K562 (cell line): ENCODE data around the gene RREB1. TPM values are rescaled to one million over a fixed set of nuclear protein-coding genes. Genes with fewer than 3 reads are reported as not detected.

ENCODE experiments used
- FOXA1 ChIP-seq: fragments of 450-650 bp; IDR thresholded peaks from 2 replicates; pipeline ENCODE4 v1.6.1; 2016; ENCODE audit warnings: mild to moderate bottlenecking, borderline replicate concordance
- HIVEP1 ChIP-seq: fragments of 250-450 bp; sonication (Bioruptor Pico); IDR thresholded peaks from 2 replicates; pipeline ENCODE4 v1.4.0; 2020; ENCODE audit warnings: mild to moderate bottlenecking
- JUN ChIP-seq, 2 experiments: sonication (generic) in 1 of 2; formaldehyde crosslinking in 1 of 2; IDR thresholded peaks; 2 replicates each; pipeline versions ENCODE4 v1.6.1 to v1.8.0; 2012 to 2022; ENCODE audit warnings: borderline replicate concordance in 2 of 2, mild to moderate bottlenecking in 2 of 2, improper control_type of control experiment in 1 of 2, low read depth in 1 of 2, low read length in 1 of 2, missing genetic modification reagents in 1 of 2
- NBN ChIP-seq: fragments of 450-650 bp; IDR thresholded peaks from 2 replicates; pipeline ENCODE4 v1.6.1; 2016; ENCODE audit warnings: low read depth, mild to moderate bottlenecking
- NFIC ChIP-seq: fragments of 450-650 bp; IDR thresholded peaks from 2 replicates; pipeline ENCODE4 v1.6.1; 2017; ENCODE audit warnings: mild to moderate bottlenecking, inconsistent platforms
- NFRKB ChIP-seq: fragments of 450-650 bp; IDR thresholded peaks from 2 replicates; pipeline ENCODE4 v1.6.1; 2016; ENCODE audit warnings: low read depth
- PRMT5 ChIP-seq: sonication (generic); formaldehyde crosslinking; IDR thresholded peaks from 2 replicates; pipeline ENCODE4 v1.5.0; 2020; ENCODE audit warnings: missing genetic modification reagents
- PTTG1 ChIP-seq: fragments of 450-650 bp; IDR thresholded peaks from 2 replicates; pipeline ENCODE4 v1.6.1; 2016; ENCODE audit warnings: low read depth, mild to moderate bottlenecking, missing genetic modification characterization, missing compliant biosample characterization
- TAF9B ChIP-seq: fragments of 450-650 bp; IDR thresholded peaks from 2 replicates; pipeline ENCODE4 v1.6.1; 2018; ENCODE audit warnings: mild to moderate bottlenecking; ENCODE audit not compliant: partially characterized antibody
- TOE1 ChIP-seq, 2 experiments: fragments of 450-650 bp in 1 of 2; sonication (generic) in 1 of 2; formaldehyde crosslinking in 1 of 2; IDR thresholded peaks; 2 replicates each; pipeline versions ENCODE4 v1.7.1 to v1.8.0; 2016 to 2022; ENCODE audit warnings: borderline replicate concordance in 2 of 2, mild to moderate bottlenecking in 2 of 2, antibody characterized with exemption in 1 of 2, inconsistent platforms in 1 of 2, low read depth in 1 of 2, missing genetic modification reagents in 1 of 2, moderate library complexity in 1 of 2
- ZNF384 ChIP-seq: IDR thresholded peaks from 2 replicates; pipeline ENCODE4 v1.6.1; 2012; ENCODE audit warnings: low read depth, low read length, improper control_type of control experiment
- ZNF778 ChIP-seq: fragments of 450-650 bp; formaldehyde crosslinking; IDR thresholded peaks from 2 replicates; pipeline ENCODE4 v1.4.0; 2020; ENCODE audit warnings: mild to moderate bottlenecking, moderate library complexity
- polyA plus RNA-seq, 8 experiments: library from polyadenylated mRNA; depleted of rRNA in 4 of 8; stranded (reverse) in 5 of 8; unstranded in 3 of 8; fragments of >200 nt; fragmentation: Nextera tagmentation in 2 of 8; fragmentation: Illumina TruSeq in 1 of 8; extraction: Ambion mirVana in 2 of 8; extraction: Trizol in 1 of 8; gene quantifications; 2 replicates each; pipeline versions ENCODE4 v1.2.1 to v1.2.3, GENCODE V29; 2011 to 2014; ENCODE audit warnings: inconsistent platforms in 1 of 8, missing spikeins in 1 of 8
- total RNA-seq, 7 experiments: library from RNA; depleted of rRNA in 6 of 7; stranded (reverse); fragments of >200 nt in 6 of 7; fragmentation: Illumina TruSeq in 2 of 7; extraction: Trizol in 2 of 7; gene quantifications; 2 replicates each; pipeline versions ENCODE4 v1.2.1 to v1.2.3, GENCODE V29; 2011 to 2021; ENCODE audit warnings: low replicate concordance in 1 of 7
- TF ChIP-seq, protein P1 (sequence below): fragments of 450-650 bp; IDR thresholded peaks from 2 replicates; pipeline ENCODE4 v1.6.1; 2016; ENCODE audit warnings: low read depth, mild to moderate bottlenecking, moderate library complexity
- TF ChIP-seq, protein P2 (sequence below), 2 experiments: fragments of 450-650 bp; IDR thresholded peaks; 2 replicates each; pipeline ENCODE4 v1.6.1; 2016; ENCODE audit warnings: mild to moderate bottlenecking in 2 of 2, borderline replicate concordance in 1 of 2, low read depth in 1 of 2, moderate library complexity in 1 of 2
- TF ChIP-seq, protein P3 (sequence below): fragments of 250-450 bp; sonication (Bioruptor Pico); IDR thresholded peaks from 2 replicates; pipeline ENCODE4 v1.4.0; 2020

Gene RREB1
- total and polyA plus RNA-seq, 9 of the 15 experiments (the other 6 are each of a cell fraction or from before 2014, with no cell fraction given), result 3.3 to 64.2 (median 19.3) TPM

DNA sequence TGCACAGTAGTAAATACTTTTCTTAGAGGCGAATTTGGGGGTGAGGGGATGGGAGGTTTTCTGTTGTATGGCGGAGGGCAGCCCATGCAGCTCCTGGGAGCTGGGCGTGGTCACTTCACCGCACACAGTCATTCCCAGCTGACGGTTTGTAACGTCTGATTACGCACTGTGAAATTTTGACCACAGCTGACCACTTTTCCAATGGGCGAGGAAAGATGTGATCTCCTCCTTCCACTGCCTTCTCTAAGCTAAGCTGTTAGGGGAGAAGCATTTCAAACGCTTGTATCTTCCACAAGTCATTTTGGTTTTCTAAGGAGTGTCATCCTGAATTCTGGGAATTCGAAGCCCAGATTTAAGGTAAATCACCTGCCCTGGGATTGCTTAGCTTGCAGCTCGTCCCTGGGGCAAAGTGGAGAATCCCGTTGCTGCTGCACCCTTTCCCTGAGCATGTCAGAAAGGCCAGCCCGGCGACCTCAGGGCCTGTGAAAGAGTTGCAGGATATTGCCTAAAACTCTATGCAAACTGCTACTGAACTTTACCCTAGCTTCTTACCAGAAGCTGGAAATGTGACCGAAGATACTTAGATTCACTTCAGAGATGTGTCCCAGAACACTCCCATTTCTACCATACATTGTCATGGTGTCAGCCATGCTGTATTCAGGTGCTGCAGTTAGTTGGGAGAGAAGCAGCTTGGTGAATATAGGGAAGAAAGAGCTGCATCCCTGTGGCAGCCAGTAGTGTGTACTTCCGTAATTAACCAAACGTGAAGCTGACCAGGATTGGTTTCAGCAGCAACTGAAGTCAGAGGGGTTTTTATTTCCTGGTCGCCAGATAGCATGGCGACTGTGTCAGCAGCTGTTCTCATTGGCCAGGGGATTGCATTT, 58.9 kb downstream of the RREB1 start (continued):
- TF ChIP-seq HIVEP1 (CRISPR knock-in tag), result 0 out of 2 replicates have a peak, but pooled peaks have one; percentile 52
- no peak for TF ChIP-seq ZNF778 (CRISPR knock-in tag)
- peak; percentile 91 for TF ChIP-seq JUN (IDR thresholded peaks at IDR 0.05; ENCODE audit: borderline replicate concordance, low read depth, low read length)
- TF ChIP-seq JUN (CRISPR knock-in tag; IDR thresholded peaks at IDR 0.05; ENCODE audit: borderline replicate concordance), result peak; percentile 63; the same call in 1 of the 2 replicates
- TF ChIP-seq PRMT5, result no peak
- 0 out of 2 replicates have a peak, but pooled peaks have one; percentile 89 for TF ChIP-seq NBN
- TF ChIP-seq ZNF384, result no peak
- TF ChIP-seq, protein P1, sequence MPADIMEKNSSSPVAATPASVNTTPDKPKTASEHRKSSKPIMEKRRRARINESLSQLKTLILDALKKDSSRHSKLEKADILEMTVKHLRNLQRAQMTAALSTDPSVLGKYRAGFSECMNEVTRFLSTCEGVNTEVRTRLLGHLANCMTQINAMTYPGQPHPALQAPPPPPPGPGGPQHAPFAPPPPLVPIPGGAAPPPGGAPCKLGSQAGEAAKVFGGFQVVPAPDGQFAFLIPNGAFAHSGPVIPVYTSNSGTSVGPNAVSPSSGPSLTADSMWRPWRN, result peak; percentile 46; the same call in 1 of the 2 replicates
- no peak for TF ChIP-seq FOXA1
- TF ChIP-seq, protein P2, sequence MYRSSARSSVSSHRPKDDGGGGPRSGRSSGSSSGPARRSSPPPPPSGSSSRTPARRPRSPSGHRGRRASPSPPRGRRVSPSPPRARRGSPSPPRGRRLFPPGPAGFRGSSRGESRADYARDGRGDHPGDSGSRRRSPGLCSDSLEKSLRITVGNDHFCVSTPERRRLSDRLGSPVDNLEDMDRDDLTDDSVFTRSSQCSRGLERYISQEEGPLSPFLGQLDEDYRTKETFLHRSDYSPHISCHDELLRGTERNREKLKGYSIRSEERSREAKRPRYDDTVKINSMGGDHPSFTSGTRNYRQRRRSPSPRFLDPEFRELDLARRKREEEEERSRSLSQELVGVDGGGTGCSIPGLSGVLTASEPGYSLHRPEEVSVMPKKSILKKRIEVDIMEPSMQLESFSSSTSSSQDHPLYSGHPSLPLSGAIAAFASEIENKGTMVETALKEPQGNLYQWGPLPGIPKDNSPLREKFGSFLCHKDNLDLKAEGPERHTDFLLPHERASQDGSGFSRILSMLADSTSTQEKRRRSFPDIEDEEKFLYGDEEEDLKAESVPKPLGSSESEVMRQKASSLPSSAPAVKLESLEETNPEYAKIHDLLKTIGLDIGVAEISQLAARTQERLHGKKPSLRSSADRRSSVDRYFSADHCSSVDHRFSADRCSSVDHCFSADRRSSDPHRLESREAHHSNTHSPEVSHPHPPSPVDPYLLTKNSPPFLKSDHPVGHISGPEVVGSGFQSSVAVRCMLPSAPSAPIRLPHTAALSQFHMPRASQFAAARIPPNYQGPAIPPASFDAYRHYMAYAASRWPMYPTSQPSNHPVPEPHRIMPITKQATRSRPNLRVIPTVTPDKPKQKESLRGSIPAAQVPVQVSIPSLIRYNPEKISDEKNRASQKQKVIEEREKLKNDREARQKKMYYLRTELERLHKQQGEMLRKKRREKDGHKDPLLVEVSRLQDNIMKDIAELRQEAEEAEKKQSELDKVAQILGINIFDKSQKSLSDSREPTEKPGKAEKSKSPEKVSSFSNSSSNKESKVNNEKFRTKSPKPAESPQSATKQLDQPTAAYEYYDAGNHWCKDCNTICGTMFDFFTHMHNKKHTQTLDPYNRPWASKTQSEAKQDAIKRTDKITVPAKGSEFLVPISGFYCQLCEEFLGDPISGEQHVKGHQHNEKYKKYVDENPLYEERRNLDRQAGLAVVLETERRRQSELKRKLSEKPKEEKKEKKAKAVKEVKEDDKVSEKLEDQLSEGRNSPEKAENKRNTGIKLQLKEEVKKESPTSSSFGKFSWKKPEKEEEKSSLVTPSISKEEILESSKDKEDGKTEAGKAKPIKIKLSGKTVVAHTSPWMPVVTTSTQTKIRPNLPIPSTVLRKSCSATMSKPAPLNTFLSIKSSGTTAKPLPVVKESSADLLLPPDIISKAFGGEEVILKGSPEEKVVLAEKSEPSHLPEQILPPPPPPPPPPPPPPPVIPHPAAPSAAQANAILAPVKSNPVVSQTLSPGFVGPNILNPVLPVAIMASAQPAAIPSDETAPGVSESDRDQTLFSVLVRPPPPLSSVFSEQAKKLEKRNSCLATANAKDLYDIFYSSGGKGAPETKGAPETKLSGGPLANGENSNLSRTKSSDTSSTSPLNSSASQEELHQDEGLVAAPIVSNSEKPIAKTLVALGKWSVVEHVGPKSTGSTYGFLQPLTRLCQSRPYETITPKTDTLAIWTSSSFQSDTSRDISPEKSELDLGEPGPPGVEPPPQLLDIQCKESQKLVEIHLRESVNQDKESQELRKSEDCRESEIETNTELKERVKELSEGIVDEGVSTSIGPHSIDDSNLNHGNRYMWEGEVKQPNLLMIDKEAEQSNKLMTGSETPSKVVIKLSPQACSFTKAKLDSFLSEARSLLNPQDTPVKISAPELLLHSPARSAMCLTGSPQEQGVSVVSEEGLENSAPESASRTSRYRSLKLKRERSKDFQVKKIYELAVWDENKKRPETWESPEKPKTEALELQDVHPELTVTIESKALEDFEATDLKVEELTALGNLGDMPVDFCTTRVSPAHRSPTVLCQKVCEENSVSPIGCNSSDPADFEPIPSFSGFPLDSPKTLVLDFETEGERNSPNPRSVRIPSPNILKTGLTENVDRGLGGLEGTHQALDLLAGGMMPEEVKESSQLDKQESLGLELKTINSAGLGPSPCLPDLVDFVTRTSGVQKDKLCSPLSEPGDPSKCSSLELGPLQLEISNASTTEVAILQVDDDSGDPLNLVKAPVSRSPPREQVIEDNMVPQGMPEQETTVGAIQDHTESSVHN (IDR thresholded peaks at IDR 0.05; ENCODE audit: borderline replicate concordance in 1 of 2, low read depth in 1 of 2), result peak in 1 of 2 experiments; percentile 98; a peak in 2 of 4 replicates
- peak; percentile 82 for TF ChIP-seq PTTG1 (tag)
- TF ChIP-seq, protein P3, sequence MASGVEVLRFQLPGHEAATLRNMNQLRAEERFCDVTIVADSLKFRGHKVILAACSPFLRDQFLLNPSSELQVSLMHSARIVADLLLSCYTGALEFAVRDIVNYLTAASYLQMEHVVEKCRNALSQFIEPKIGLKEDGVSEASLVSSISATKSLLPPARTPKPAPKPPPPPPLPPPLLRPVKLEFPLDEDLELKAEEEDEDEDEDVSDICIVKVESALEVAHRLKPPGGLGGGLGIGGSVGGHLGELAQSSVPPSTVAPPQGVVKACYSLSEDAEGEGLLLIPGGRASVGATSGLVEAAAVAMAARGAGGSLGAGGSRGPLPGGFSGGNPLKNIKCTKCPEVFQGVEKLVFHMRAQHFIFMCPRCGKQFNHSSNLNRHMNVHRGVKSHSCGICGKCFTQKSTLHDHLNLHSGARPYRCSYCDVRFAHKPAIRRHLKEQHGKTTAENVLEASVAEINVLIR (CRISPR knock-in tag), result peak; percentile 62
- TF ChIP-seq NFIC, result peak; percentile 28
- 0 out of 2 replicates have a peak, but pooled peaks have one; percentile 26 for TF ChIP-seq TOE1 (IDR thresholded peaks at IDR 0.05; ENCODE audit: borderline replicate concordance)
- no peak for TF ChIP-seq TOE1 (CRISPR knock-in tag; IDR thresholded peaks at IDR 0.05; ENCODE audit: borderline replicate concordance, low read depth)
- peak; percentile 98 for TF ChIP-seq TAF9B
- peak; percentile 42; the same call in 1 of the 2 replicates for TF ChIP-seq NFRKB
